ENCODE measurements around the gene WASF2.
A peak's percentile ranks its signal among the peaks of the same experiment; 100 is the strongest.
"Not testable (repeated sequence)": the region's sequence is repeated elsewhere in the genome, so short reads cannot be mapped to it uniquely, and the experiment has no call there.

WASF2 gene

GRCh38 chr1:27489973-27490741 lies at the start of gene WASF2:
Gene WASF2 (minus strand): TSS chr1:27490167. CDS start chr1:27428890, 61,277 bp downstream.
- peak; percentile 96 to 98 for DNase-seq

GRCh38 chr1:27538793-27539192 lies 48.8 kb upstream of the WASF2 start:
- DNase-seq, result no peak

GRCh38 chr1:27538305-27538676 lies 48.3 kb upstream of the WASF2 start:
- not testable (repeated sequence) for DNase-seq

GRCh38 chr1:27536767-27537166 lies 46.8 kb upstream of the WASF2 start:
- DNase-seq, result no peak

GRCh38 chr1:27536010-27536757 lies 46.2 kb upstream of the WASF2 start:
- no peak for DNase-seq

- DNase-seq, result no peak
These were observed 45.4 kb upstream of the WASF2 start for GRCh38 chr1:27535386-27535785.

GRCh38 chr1:27531959-27532685 lies 42.2 kb upstream of the WASF2 start:
- no peak for DNase-seq

- no peak for DNase-seq
These were observed 40.2 kb upstream of the WASF2 start for GRCh38 chr1:27530192-27530591.

- no peak for DNase-seq
These were observed 39.7 kb upstream of the WASF2 start for GRCh38 chr1:27529704-27530018.

- no peak for DNase-seq
These were observed 39.1 kb upstream of the WASF2 start for GRCh38 chr1:27528818-27529703.

GRCh38 chr1:27527890-27528817 lies 38.2 kb upstream of the WASF2 start:
- DNase-seq, result peak; percentile 46 to 59

- peak; percentile 54 to 82 for DNase-seq
These were observed 37.4 kb upstream of the WASF2 start for GRCh38 chr1:27527223-27527889.

GRCh38 chr1:27526569-27527222 lies 36.7 kb upstream of the WASF2 start:
- DNase-seq, result no peak

- DNase-seq, result peak; percentile 43 to 67
These were observed 35.6 kb upstream of the WASF2 start for GRCh38 chr1:27525296-27526272.

GRCh38 chr1:27523337-27524020 lies 33.5 kb upstream of the WASF2 start:
- no peak for DNase-seq

- peak; percentile 58 to 59 for DNase-seq
These were observed 32.7 kb upstream of the WASF2 start for GRCh38 chr1:27522432-27523336.

- no peak for DNase-seq
These were observed 32.0 kb upstream of the WASF2 start for GRCh38 chr1:27521861-27522431.
